ENCODE results near the gene UCHL1.

Gene UCHL1

DNA sequence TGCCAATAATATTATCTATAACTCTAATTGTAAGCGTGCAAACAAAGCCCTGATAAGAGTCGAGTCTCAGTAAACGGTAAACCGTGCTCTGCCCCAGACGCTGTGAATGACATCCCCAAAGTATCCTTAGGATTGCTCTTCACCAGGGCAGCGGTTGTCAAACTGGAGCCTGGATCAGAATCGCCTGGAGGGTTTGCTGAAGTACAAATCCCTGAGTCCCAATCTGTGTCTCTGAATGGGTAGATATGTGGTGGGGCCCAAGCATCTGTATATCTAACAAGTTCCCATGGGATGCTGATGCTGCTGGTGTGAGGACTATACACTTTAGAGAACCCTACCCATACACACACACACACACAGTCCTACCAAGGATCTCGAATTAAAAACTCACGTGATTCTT is 41.6 kb upstream of the UCHL1 start:
- TF ChIP-seq FOXP2 (optimal IDR thresholded peaks at IDR 0.05; ENCODE audit: borderline replicate concordance, extremely low read depth, extremely low read length, insufficient read depth) (no peak), REST (IDR thresholded peaks at IDR 0.05; ENCODE audit: insufficient read depth in 1 of 2, low read depth in 2 of 2, low read length in 2 of 2) (no peak), POLR2AphosphoS5 (IDR thresholded peaks at IDR 0.05; ENCODE audit: low read depth, low read length) (no peak), TAF1 (IDR thresholded peaks at IDR 0.05; ENCODE audit: borderline replicate concordance, insufficient read depth, low read length) (no peak), SIN3A (IDR thresholded peaks at IDR 0.05; ENCODE audit: borderline replicate concordance, insufficient read depth, low read length) (no peak)

DNA sequence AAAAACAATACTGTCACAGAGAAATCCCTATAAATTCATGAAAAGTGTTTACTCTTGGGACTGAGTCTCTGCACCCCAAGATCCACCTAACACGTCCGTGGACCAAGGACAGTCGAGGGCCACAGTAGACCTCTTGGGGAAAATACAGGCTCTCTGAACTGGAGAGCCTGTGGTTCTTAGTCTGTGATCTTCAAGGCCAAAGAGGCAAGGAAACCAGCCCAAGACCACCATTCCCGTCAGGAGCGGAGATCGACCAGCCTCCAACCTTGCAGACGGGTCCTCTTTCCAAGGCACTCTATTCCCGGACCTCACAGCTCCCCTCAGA is 40.8 kb upstream of the UCHL1 start:
- TF ChIP-seq FOXP2 (optimal IDR thresholded peaks at IDR 0.05; ENCODE audit: borderline replicate concordance, extremely low read depth, extremely low read length, insufficient read depth): no peak
- no peak for TF ChIP-seq TAF1 (IDR thresholded peaks at IDR 0.05; ENCODE audit: borderline replicate concordance, insufficient read depth, low read length)
- TF ChIP-seq POLR2AphosphoS5 (IDR thresholded peaks at IDR 0.05; ENCODE audit: low read depth, low read length): no peak
- no peak for TF ChIP-seq REST (IDR thresholded peaks at IDR 0.05; ENCODE audit: insufficient read depth in 1 of 2, low read depth in 2 of 2, low read length in 2 of 2)
- no peak for TF ChIP-seq SIN3A (IDR thresholded peaks at IDR 0.05; ENCODE audit: borderline replicate concordance, insufficient read depth, low read length)

DNA sequence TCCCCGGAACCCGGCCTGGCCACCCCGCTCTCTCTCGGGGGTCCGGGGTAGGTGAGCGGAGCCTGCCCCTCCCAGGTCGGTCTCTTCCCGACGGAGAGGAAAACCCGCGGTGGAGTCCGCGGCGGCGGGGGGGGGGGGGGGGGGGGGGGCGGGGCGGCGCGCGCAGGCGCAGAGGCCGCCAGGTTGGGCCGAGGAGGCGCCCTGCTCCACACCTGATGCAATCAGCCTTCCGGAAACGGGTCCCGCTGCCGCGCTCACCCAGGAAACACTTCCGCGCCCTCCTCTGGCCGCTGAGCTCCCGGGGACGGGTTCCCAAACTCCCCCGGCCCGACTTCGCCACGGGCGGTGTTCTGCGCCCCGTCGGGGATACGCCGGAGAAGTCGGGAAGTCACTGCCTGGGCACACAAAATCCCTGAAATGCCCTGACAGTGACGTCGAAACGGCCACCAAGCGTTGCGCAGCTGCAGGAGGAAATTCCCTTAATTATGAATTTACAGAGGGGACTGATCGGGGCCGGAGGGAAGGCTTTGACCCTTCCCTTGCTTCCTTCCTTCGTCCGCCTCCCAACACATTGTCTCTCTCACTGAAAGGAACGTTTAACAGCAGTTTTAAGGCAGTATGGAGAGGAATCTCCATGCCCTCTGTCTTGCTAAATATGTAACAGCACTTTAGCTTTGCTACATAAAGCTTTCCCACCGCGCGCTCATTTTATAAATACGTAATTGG is 40.3 kb upstream of the UCHL1 start:
- peak; percentile 86 for TF ChIP-seq POLR2AphosphoS5 (IDR thresholded peaks at IDR 0.05; ENCODE audit: low read depth, low read length)
- TF ChIP-seq TAF1 (IDR thresholded peaks at IDR 0.05; ENCODE audit: borderline replicate concordance, insufficient read depth, low read length): peak; percentile 61; the same call in 1 of the 2 replicates
- TF ChIP-seq REST (IDR thresholded peaks at IDR 0.05; ENCODE audit: insufficient read depth in 1 of 2, low read depth in 2 of 2, low read length in 2 of 2): no peak

GRCh38 chr4:41217020-41217333 is 39.8 kb upstream of the UCHL1 start:
- TF ChIP-seq POLR2AphosphoS5 (IDR thresholded peaks at IDR 0.05; ENCODE audit: low read depth, low read length) (no peak), FOXP2 (optimal IDR thresholded peaks at IDR 0.05; ENCODE audit: borderline replicate concordance, extremely low read depth, extremely low read length, insufficient read depth) (no peak), REST (IDR thresholded peaks at IDR 0.05; ENCODE audit: insufficient read depth in 1 of 2, low read depth in 2 of 2, low read length in 2 of 2) (no peak), SIN3A (IDR thresholded peaks at IDR 0.05; ENCODE audit: borderline replicate concordance, insufficient read depth, low read length) (no peak), TAF1 (IDR thresholded peaks at IDR 0.05; ENCODE audit: borderline replicate concordance, insufficient read depth, low read length) (no peak)

DNA sequence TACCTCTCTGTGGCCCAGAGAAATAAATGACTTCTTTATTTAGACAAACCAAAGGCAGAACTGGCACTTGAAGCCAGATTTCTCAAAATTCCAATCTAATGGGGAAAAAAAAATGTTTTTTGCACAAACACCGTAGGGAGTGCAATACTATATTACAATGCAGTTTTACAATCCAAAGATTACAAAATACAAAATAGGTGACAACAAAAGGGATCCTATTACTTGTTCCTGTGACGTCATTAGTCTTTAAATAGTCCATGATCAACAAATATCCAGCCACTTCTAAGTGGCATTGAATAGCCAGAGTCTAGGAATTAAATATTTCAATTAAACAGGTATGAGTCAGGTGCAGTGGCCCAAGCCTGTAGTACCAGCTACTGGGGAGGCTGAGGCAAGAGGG is 39.4 kb upstream of the UCHL1 start:
- TF ChIP-seq TAF1 (IDR thresholded peaks at IDR 0.05; ENCODE audit: borderline replicate concordance, insufficient read depth, low read length) (no peak), SIN3A (IDR thresholded peaks at IDR 0.05; ENCODE audit: borderline replicate concordance, insufficient read depth, low read length) (no peak), POLR2AphosphoS5 (IDR thresholded peaks at IDR 0.05; ENCODE audit: low read depth, low read length) (no peak), REST (IDR thresholded peaks at IDR 0.05; ENCODE audit: insufficient read depth in 1 of 2, low read depth in 2 of 2, low read length in 2 of 2) (no peak), FOXP2 (optimal IDR thresholded peaks at IDR 0.05; ENCODE audit: borderline replicate concordance, extremely low read depth, extremely low read length, insufficient read depth) (no peak)

Measured in PFSK-1 (cell line).